ENCODE results near the gene ALG9. TPM values are rescaled to one million over a fixed set of nuclear protein-coding genes. Genes with fewer than 3 reads are reported as not detected.

Gene ALG9
- total and polyA plus RNA-seq, 4 donors = 36.3 to 61.1 (median 46.6) TPM

DNA sequence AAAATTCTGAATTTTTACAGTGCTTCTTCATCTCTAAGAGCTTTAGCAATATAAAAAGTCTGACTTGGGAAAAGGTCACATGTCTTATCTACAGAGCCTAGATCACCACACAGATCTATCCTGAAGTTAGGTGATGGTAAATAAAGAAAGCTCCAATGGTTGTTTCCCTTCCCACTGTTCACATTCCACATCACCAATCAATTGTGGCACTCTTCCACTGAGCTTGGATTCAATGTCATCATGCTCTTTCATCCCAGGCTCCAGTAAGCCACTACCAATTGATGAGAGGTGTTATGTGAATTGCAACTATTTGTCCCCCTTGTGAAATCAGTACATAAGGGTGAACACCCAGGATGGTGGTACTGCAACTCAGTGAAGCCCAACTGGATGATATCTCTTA is 47.8 kb downstream of the ALG9 start:
- no peak for DNase-seq (ENCODE audit: low read depth in 4 of 6, low spot score in 6 of 6)
- no peaks in the 10 kb centered on the region for H3K4me1 ChIP-seq (ENCODE audit: control insufficient read depth, insufficient read depth, low read length)
- no peak overlapping the region for H3K4me3 ChIP-seq (ENCODE audit: low read depth, low read length)
- H3K27ac ChIP-seq (ENCODE audit: low read depth, low read length) = no peak overlapping the region
- H3K9me3 ChIP-seq (ENCODE audit: control insufficient read depth, insufficient read depth, low read length) = no peaks in the 10 kb centered on the region
- H3K27me3 ChIP-seq (ENCODE audit: control insufficient read depth, insufficient read depth, low read length) = no peaks in the 10 kb centered on the region
- H3K36me3 ChIP-seq (ENCODE audit: control insufficient read depth, insufficient read depth, low read length) = peaks cover 11% of the 10 kb centered on the region

DNA sequence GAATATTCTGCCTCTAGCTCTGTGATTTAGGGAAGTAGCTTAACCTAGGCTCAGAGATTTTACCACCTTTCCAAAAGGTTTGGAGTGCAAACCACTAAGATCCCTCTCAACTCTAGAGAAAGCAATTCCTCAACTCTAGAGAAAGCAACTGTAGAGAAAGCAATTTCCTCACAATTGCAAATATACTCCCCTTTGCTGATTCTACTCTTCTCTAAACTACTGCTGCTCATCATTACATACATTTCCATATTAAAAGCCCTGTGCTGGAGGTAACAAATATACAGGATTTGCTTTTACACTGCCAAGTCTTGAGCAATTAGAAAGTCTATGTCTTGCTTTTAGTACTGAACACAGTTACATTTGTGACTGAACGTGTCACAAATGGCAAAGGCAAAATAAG is 48.2 kb downstream of the ALG9 start:
- Histone ChIP-seq H3K4me3 (ENCODE audit: low read depth, low read length) (no peak overlapping the region), H3K9me3 (ENCODE audit: control insufficient read depth, insufficient read depth, low read length) (no peaks in the 10 kb centered on the region), H3K27me3 (ENCODE audit: control insufficient read depth, insufficient read depth, low read length) (no peaks in the 10 kb centered on the region), H3K27ac (ENCODE audit: low read depth, low read length) (no peak overlapping the region), H3K4me1 (ENCODE audit: control insufficient read depth, insufficient read depth, low read length) (no peaks in the 10 kb centered on the region), H3K36me3 (ENCODE audit: control insufficient read depth, insufficient read depth, low read length) (peaks cover 11% of the 10 kb centered on the region)
- DNase-seq (ENCODE audit: low read depth in 4 of 6, low spot score in 6 of 6) = peak in 1 of 6 donors; percentile 10
- WGBS (ENCODE audit: insufficient coverage) = no CpG with 5 or more reads among the region's 1 CpG

GRCh38 chr11:111819829-111820237 is 51.5 kb downstream of the ALG9 start:
- Histone ChIP-seq H3K27ac (ENCODE audit: low read depth, low read length) (peak overlapping the region; percentile 37), H3K4me3 (ENCODE audit: low read depth, low read length) (no peak overlapping the region), H3K9me3 (ENCODE audit: control insufficient read depth, insufficient read depth, low read length) (no peaks in the 10 kb centered on the region), H3K27me3 (ENCODE audit: control insufficient read depth, insufficient read depth, low read length) (no peaks in the 10 kb centered on the region), H3K4me1 (ENCODE audit: control insufficient read depth, insufficient read depth, low read length) (no peaks in the 10 kb centered on the region), H3K36me3 (ENCODE audit: control insufficient read depth, insufficient read depth, low read length) (peaks cover 15% of the 10 kb centered on the region)
- 78% methylated on average over 1 of the region's 3 CpGs for WGBS (ENCODE audit: insufficient coverage)
- no peak for DNase-seq (ENCODE audit: low read depth in 4 of 6, low spot score in 6 of 6)

- Histone ChIP-seq H3K27ac (ENCODE audit: low read depth, low read length) (peak overlapping the region; percentile 37), H3K36me3 (ENCODE audit: control insufficient read depth, insufficient read depth, low read length) (peaks cover 15% of the 10 kb centered on the region), H3K27me3 (ENCODE audit: control insufficient read depth, insufficient read depth, low read length) (no peaks in the 10 kb centered on the region), H3K4me1 (ENCODE audit: control insufficient read depth, insufficient read depth, low read length) (no peaks in the 10 kb centered on the region), H3K4me3 (ENCODE audit: low read depth, low read length) (no peak overlapping the region), H3K9me3 (ENCODE audit: control insufficient read depth, insufficient read depth, low read length) (no peaks in the 10 kb centered on the region)
- no peak for DNase-seq (ENCODE audit: low read depth in 4 of 6, low spot score in 6 of 6)
- WGBS (ENCODE audit: insufficient coverage) = 100% methylated on average over 1 of the region's 1 CpG
Observed at GRCh38 chr11:111819161-111819828, 52.1 kb downstream of the ALG9 start.

DNA sequence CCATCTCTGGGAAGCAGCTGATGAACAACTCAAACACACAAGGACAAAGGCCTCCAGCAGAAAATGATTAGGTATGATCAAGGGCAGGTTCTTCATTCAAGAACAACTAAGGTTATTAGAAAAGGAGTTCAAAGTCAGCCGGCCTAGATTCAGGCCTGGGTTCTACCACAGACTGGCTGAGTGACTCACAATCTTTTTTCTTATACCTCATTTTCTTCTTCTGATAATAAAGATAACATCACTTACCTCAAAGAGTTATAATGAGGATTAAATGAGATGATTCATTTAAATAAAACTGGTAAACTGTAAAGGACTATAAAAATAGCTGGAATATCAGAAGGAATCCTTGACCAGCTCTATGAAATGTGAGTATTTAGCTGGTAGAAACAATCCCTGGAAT is 55.9 kb downstream of the ALG9 start:
- DNase-seq (ENCODE audit: low read depth in 4 of 6, low spot score in 6 of 6) = no peak
- peak overlapping the region; percentile 72 for H3K27ac ChIP-seq (ENCODE audit: low read depth, low read length)
- no CpG with 5 or more reads among the region's 1 CpG for WGBS (ENCODE audit: insufficient coverage)

DNA sequence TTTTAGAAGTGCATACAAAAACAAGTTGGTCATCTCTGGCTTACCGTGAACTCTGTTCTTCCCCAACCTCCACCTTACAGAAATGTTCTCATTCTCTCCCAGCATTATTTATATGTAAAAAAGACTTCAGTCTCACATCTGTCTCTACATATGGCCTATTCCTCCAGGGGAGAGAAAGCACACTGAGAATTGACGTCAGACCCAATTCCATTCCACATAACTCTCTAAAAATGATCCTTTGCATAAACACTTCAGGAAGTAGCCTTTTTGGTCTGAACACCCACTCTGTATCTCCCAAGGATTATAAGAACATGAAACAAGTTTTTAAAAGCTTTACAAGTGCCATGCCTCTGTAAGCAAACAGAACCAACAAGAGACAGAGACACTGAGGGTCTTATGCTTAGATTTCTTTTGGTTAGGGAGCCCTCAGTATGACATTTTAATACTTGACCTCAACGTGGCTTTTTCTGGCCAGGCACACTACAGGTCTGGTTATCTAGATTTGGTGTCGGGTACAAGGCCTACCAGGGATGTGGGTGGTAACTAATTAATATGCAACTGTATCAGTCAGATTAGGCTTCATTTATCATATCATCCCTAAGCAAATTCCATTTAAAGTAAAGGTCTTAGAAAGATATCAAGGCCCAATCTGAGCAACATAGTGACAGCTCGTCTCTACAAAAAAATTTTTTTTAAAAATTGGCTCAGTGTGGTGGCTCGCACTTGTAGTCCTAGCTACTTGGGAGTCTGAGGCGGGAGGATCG is 56.6 kb downstream of the ALG9 start:
- Histone ChIP-seq H3K36me3 (ENCODE audit: control insufficient read depth, insufficient read depth, low read length) (peaks cover 9% of the 10 kb centered on the region), H3K27me3 (ENCODE audit: control insufficient read depth, insufficient read depth, low read length) (no peaks in the 10 kb centered on the region), H3K9me3 (ENCODE audit: control insufficient read depth, insufficient read depth, low read length) (no peaks in the 10 kb centered on the region), H3K4me1 (ENCODE audit: control insufficient read depth, insufficient read depth, low read length) (no peaks in the 10 kb centered on the region), H3K27ac (ENCODE audit: low read depth, low read length) (peak overlapping the region; percentile 72), H3K4me3 (ENCODE audit: low read depth, low read length) (no peak overlapping the region)
- peak in 3 of 6 donors; percentile 15 to 50 (median 38) for DNase-seq (ENCODE audit: low read depth in 4 of 6, low spot score in 6 of 6)
- WGBS (ENCODE audit: insufficient coverage) = 79% methylated on average over 4 of the region's 8 CpGs

More for the DNA sequence above, 55.9 kb downstream of the ALG9 start:
- H3K4me1 ChIP-seq (ENCODE audit: control insufficient read depth, insufficient read depth, low read length) = no peaks in the 10 kb centered on the region
- H3K27me3 ChIP-seq (ENCODE audit: control insufficient read depth, insufficient read depth, low read length) = no peaks in the 10 kb centered on the region
- peaks cover 9% of the 10 kb centered on the region for H3K36me3 ChIP-seq (ENCODE audit: control insufficient read depth, insufficient read depth, low read length)
- no peaks in the 10 kb centered on the region for H3K9me3 ChIP-seq (ENCODE audit: control insufficient read depth, insufficient read depth, low read length)
- no peak overlapping the region for H3K4me3 ChIP-seq (ENCODE audit: low read depth, low read length)

- WGBS (ENCODE audit: insufficient coverage) = no CpG with 5 or more reads among the region's 1 CpG
- DNase-seq (ENCODE audit: low read depth in 4 of 6, low spot score in 6 of 6) = no peak
- H3K36me3 ChIP-seq (ENCODE audit: control insufficient read depth, insufficient read depth, low read length) = peaks cover 12% of the 10 kb centered on the region
- no peak overlapping the region for H3K4me3 ChIP-seq (ENCODE audit: low read depth, low read length)
- no peaks in the 10 kb centered on the region for H3K27me3 ChIP-seq (ENCODE audit: control insufficient read depth, insufficient read depth, low read length)
- no peaks in the 10 kb centered on the region for H3K9me3 ChIP-seq (ENCODE audit: control insufficient read depth, insufficient read depth, low read length)
- H3K27ac ChIP-seq (ENCODE audit: low read depth, low read length) = peak overlapping the region; percentile 45
- no peaks in the 10 kb centered on the region for H3K4me1 ChIP-seq (ENCODE audit: control insufficient read depth, insufficient read depth, low read length)
Observed at GRCh38 chr11:111814106-111814505, 57.3 kb downstream of the ALG9 start.

DNA sequence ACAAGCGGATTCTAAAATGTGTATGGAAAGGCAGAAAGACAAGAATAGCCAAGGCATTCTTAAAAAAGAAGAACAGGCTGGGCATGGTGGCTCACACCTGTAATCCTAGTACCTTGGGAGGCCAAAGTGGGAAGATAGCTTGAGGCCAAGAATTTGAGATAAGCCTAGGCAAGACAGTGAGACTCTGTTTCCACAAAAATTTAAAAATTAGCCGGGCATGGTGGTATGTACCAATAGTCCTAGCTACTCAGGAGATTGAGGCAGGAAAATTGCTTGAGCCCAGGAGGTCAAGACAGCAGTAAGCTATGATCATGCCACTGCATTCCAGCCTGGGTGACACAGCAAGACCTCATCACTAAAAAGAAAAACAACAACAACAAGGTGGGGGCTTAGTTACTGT is 59.2 kb downstream of the ALG9 start:
- Histone ChIP-seq H3K27ac (ENCODE audit: low read depth, low read length) (no peak overlapping the region), H3K36me3 (ENCODE audit: control insufficient read depth, insufficient read depth, low read length) (peaks cover 25% of the 10 kb centered on the region), H3K9me3 (ENCODE audit: control insufficient read depth, insufficient read depth, low read length) (no peaks in the 10 kb centered on the region), H3K4me1 (ENCODE audit: control insufficient read depth, insufficient read depth, low read length) (no peaks in the 10 kb centered on the region), H3K4me3 (ENCODE audit: low read depth, low read length) (no peak overlapping the region), H3K27me3 (ENCODE audit: control insufficient read depth, insufficient read depth, low read length) (no peaks in the 10 kb centered on the region)
- WGBS (ENCODE audit: insufficient coverage) = 100% methylated on average over 2 of the region's 2 CpGs
- no peak for DNase-seq (ENCODE audit: low read depth in 4 of 6, low spot score in 6 of 6)

DNA sequence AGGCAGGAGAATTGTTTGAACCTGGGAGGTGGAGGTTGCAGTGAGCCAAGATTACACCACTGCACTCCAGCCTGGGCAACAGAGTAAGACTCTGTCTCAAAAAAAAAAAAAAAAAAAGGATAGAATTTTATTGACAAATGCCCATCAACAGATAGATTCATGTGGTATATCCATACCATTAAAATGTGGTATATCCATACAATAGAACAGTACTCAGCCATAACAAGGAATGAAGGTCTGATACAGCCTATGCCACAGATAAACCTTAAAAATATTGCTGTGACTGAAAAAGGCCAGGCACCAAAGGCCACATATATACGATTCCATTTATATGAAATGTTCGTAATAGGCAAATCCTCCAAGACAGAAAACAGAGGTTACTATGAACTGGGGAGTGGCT is 59.9 kb downstream of the ALG9 start:
- Histone ChIP-seq H3K27ac (ENCODE audit: low read depth, low read length) (no peak overlapping the region), H3K27me3 (ENCODE audit: control insufficient read depth, insufficient read depth, low read length) (no peaks in the 10 kb centered on the region), H3K4me1 (ENCODE audit: control insufficient read depth, insufficient read depth, low read length) (no peaks in the 10 kb centered on the region), H3K9me3 (ENCODE audit: control insufficient read depth, insufficient read depth, low read length) (no peaks in the 10 kb centered on the region), H3K4me3 (ENCODE audit: low read depth, low read length) (no peak overlapping the region), H3K36me3 (ENCODE audit: control insufficient read depth, insufficient read depth, low read length) (peaks cover 25% of the 10 kb centered on the region)
- WGBS (ENCODE audit: insufficient coverage) = no CpG with 5 or more reads among the region's 2 CpGs
- no peak for DNase-seq (ENCODE audit: low read depth in 4 of 6, low spot score in 6 of 6)

- Histone ChIP-seq H3K4me3 (ENCODE audit: low read depth, low read length) (no peak overlapping the region), H3K9me3 (ENCODE audit: control insufficient read depth, insufficient read depth, low read length) (no peaks in the 10 kb centered on the region), H3K36me3 (ENCODE audit: control insufficient read depth, insufficient read depth, low read length) (peaks cover 32% of the 10 kb centered on the region), H3K27me3 (ENCODE audit: control insufficient read depth, insufficient read depth, low read length) (no peaks in the 10 kb centered on the region), H3K4me1 (ENCODE audit: control insufficient read depth, insufficient read depth, low read length) (no peaks in the 10 kb centered on the region), H3K27ac (ENCODE audit: low read depth, low read length) (no peak overlapping the region)
- DNase-seq (ENCODE audit: low read depth in 4 of 6, low spot score in 6 of 6) = no peak
- WGBS (ENCODE audit: insufficient coverage) = 100% methylated on average over 2 of the region's 2 CpGs
Observed at GRCh38 chr11:111808834-111809233, 62.5 kb downstream of the ALG9 start.

Measured in spinal cord (tissue), 10 donors.